PC-9 (cell line): ENCODE measurements around the gene RCBTB1.

ENCODE experiments used
- CTCF ChIP-seq: fragments of 200-600 bp; sonication (generic); conservative IDR thresholded peaks from 2 replicates; pipeline ENCODE4 v1.6.1; 2017; ENCODE audit warnings: mixed run types, antibody characterized with exemption, mild to moderate bottlenecking, moderate library complexity
- EZH2 ChIP-seq: fragments of 200-600 bp; sonication (generic); IDR thresholded peaks from 2 replicates; pipeline ENCODE4 v1.8.0; 2017; ENCODE audit warnings: antibody characterized with exemption, low read depth

- no peak for TF ChIP-seq EZH2
- TF ChIP-seq CTCF, result no peak
Observed at GRCh38 chr13:49624229-49624628, 38.9 kb upstream of the RCBTB1 start.
